ENCODE data around the gene PRKAG2. TPM values are rescaled to one million over a fixed set of nuclear protein-coding genes. Genes with fewer than 3 reads are reported as not detected.

The PRKAG2 gene
- total RNA-seq, 4 donors from 2014 or later = 38.8 to 94.4 (median 73.2) TPM

DNA sequence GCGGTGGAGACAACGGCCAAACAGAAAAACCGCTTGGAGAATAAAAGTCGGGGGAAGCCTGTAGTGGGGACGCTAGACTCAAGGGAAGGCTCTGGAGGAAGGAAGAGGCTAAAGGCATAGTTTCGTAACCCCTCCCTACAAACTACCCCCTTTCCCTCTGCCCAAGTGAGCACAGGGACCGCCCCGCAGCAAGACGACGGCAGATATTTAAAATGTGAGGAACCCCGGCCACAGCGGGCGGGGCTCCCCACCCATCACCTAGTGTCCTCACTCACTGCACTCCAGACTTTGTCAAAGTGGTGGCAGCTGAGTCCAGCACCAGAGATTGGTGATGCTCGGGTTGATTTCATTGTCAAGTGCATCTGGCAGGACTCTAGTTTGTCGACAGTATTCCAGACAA is 69.1 kb downstream of the PRKAG2 start:
- peak overlapping the region in 2 of 4 donors; percentile 74 to 86 for H3K27ac ChIP-seq
- no peaks in the 10 kb centered on the region for H3K9me3 ChIP-seq
- H3K36me3 ChIP-seq = no peaks in the 10 kb centered on the region
- TF ChIP-seq POLR2A (IDR thresholded peaks at IDR 0.05) = no peak
- TF ChIP-seq, protein P1, sequence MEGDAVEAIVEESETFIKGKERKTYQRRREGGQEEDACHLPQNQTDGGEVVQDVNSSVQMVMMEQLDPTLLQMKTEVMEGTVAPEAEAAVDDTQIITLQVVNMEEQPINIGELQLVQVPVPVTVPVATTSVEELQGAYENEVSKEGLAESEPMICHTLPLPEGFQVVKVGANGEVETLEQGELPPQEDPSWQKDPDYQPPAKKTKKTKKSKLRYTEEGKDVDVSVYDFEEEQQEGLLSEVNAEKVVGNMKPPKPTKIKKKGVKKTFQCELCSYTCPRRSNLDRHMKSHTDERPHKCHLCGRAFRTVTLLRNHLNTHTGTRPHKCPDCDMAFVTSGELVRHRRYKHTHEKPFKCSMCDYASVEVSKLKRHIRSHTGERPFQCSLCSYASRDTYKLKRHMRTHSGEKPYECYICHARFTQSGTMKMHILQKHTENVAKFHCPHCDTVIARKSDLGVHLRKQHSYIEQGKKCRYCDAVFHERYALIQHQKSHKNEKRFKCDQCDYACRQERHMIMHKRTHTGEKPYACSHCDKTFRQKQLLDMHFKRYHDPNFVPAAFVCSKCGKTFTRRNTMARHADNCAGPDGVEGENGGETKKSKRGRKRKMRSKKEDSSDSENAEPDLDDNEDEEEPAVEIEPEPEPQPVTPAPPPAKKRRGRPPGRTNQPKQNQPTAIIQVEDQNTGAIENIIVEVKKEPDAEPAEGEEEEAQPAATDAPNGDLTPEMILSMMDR (IDR thresholded peaks at IDR 0.05) = no peak
- DNase-seq = peak in 1 of 3 donors; percentile 41
- H3K27me3 ChIP-seq = no peaks in the 10 kb centered on the region
- H3K4me1 ChIP-seq = peaks cover 0 to 34% (median 2%) of the 10 kb centered on the region in 4 donors
- no peak overlapping the region for H3K4me3 ChIP-seq

DNA sequence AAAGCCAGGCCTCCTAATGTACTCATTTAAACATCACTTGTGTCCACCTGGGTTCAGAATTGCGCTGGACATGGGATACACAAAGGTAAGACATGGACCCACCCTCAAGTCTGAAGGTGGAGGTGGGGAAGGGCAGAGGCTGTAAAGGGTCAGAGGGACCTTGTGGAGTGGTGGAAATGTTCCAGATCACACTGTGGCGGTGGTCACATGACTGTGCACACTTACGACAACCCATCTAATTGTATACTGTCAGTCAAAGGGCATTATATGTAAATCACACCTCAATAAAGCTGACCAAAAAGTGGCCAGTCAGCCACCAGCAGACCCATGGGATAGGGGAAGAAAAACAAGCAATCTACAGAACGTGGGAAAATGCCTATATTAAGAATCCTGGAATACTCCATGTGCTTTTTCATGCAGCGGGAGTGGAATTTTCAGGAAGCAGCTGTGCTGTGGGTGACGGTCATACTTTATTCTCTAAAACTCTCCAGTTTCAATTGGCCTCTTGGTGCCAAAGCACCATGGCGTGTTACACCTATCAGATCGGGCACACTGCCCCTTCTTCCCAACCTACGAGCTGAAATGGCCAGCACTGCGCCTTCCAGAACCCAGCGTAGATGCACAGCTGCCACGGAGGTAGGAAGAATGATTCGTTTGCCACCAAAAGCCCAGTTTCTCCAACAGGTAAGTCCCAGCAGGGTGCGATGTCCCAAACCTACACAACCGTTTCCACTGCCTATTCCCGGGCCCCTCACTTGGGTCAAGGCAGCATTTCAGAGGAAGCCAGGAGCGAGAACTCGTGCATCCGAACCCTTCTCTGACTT is 69.8 kb downstream of the PRKAG2 start:
- Histone ChIP-seq H3K27me3 (no peaks in the 10 kb centered on the region), H3K4me3 (peak overlapping the region in 2 of 4 donors; percentile 1 to 10), H3K36me3 (no peaks in the 10 kb centered on the region), H3K4me1 (peaks cover 0 to 34% (median 2%) of the 10 kb centered on the region in 4 donors), H3K9me3 (no peaks in the 10 kb centered on the region), H3K27ac (peak overlapping the region in 2 of 4 donors; percentile 74 to 86)
- TF ChIP-seq POLR2A (IDR thresholded peaks at IDR 0.05) = no peak
- TF ChIP-seq, protein P1 (IDR thresholded peaks at IDR 0.05) = no peak
- peak in 1 of 3 donors; percentile 36 for DNase-seq

DNA sequence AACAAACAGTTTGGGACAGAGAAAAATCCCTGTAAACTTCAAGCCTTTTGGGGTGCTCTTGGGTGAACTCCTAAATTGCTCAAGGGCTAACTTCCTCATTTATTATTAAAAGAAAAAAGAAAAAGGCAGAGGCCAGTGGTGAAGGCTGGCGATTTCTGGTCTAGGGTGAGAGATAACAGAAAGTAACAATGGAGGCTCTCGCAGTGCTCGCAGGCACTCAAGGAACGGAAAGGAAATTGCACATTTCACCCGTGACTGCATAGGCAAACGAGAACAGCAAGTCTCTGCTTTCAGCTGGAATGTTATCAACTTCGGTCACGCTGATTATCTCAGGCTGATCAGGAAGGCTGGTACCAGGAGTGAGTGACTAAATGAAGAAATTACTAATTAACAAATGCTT is 70.7 kb downstream of the PRKAG2 start:
- DNase-seq = peak in 2 of 3 donors; percentile 41 to 63

DNA sequence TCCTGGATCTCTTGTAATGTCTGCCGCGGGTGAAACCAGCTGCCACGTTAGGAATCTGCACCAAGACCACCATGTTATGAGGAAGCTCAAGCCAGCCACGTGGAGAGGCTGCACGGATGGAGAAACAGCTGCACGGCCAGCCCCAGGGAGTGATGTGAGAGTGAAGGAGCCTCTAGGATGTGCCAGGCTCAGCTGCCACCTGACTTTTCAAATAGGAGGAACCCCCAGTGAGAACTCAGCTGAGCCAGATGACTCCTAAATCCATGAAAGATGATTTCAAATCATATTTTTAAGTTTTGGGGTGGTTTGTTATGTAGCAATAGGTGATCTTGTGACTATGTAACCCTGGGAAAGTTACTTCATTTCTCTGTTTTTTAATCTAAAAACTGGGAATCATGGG is 71.7 kb downstream of the PRKAG2 start:
- H3K27ac ChIP-seq = peak overlapping the region in 1 of 4 donors; percentile 86
- DNase-seq = no peak
- no peak for TF ChIP-seq POLR2A (IDR thresholded peaks at IDR 0.05)
- TF ChIP-seq, protein P1 (IDR thresholded peaks at IDR 0.05) = no peak

More for the DNA sequence above, 70.7 kb downstream of the PRKAG2 start:
- Histone ChIP-seq H3K9me3 (no peaks in the 10 kb centered on the region), H3K27ac (peak overlapping the region in 2 of 4 donors; percentile 74 to 86), H3K4me3 (peak overlapping the region in 1 of 4 donors; percentile 1), H3K4me1 (peaks cover 0 to 41% (median 2%) of the 10 kb centered on the region in 4 donors), H3K27me3 (no peaks in the 10 kb centered on the region), H3K36me3 (no peaks in the 10 kb centered on the region)
- TF ChIP-seq, protein P1 (IDR thresholded peaks at IDR 0.05) = no peak
- peak in 1 of 2 donors; percentile 64 for TF ChIP-seq POLR2A (IDR thresholded peaks at IDR 0.05)

DNA sequence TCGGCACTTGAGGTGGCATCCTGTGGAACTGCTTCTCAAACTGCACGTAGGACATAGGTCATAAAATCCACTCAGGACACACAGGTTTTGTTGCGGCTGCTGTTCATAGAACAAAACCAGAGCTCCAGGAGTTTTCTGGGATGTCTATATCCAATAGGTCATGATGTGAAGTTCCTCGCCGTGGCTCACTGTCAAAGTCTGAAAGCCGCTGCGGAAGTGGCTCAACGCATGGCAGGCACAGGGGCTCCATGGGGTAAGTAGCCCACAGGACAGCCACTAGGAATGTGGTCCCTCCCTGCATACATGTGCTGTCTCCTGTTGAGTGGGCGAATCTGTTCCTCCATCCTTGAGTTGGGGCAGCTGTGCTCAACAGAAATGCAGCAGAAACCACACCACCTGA is 72.2 kb downstream of the PRKAG2 start:
- peak in 1 of 3 donors; percentile 36 for DNase-seq
- TF ChIP-seq POLR2A (IDR thresholded peaks at IDR 0.05) = no peak
- TF ChIP-seq, protein P1 (IDR thresholded peaks at IDR 0.05) = no peak
- Histone ChIP-seq H3K27ac (no peak overlapping the region), H3K36me3 (no peaks in the 10 kb centered on the region), H3K27me3 (no peaks in the 10 kb centered on the region), H3K9me3 (no peaks in the 10 kb centered on the region), H3K4me1 (peaks cover 0 to 35% (median 2%) of the 10 kb centered on the region in 4 donors), H3K4me3 (no peak overlapping the region)

More for the DNA sequence above, 71.7 kb downstream of the PRKAG2 start:
- Histone ChIP-seq H3K9me3 (no peaks in the 10 kb centered on the region), H3K4me3 (no peak overlapping the region), H3K36me3 (no peaks in the 10 kb centered on the region), H3K4me1 (peaks cover 0 to 36% (median 2%) of the 10 kb centered on the region in 4 donors), H3K27me3 (no peaks in the 10 kb centered on the region)

Data from Peyer's patch (tissue), 4 donors.